Gastroesophageal sphincter (tissue), 3 donors: ENCODE results near the gene AHI1.

Experiments used
- CTCF ChIP-seq, 4 experiments: fragments of 200-600 bp in 2 of 4; fragments of 450-650 bp in 2 of 4; sonication (generic) in 1 of 4; IDR thresholded peaks; one replicate each; pipeline ENCODE4 v1.5.1; 2017 to 2019; ENCODE audit warnings: antibody characterized with exemption in 4 of 4, mild to moderate bottlenecking in 2 of 4, moderate library complexity in 2 of 4
- EP300 ChIP-seq: sonication (generic); formaldehyde crosslinking; IDR thresholded peaks from one replicate; pipeline ENCODE4 v1.6.1; 2017; ENCODE audit warnings: antibody characterized with exemption, mild to moderate bottlenecking
- POLR2A ChIP-seq, 2 donors: fragments of 450-650 bp; IDR thresholded peaks; one replicate each; pipeline ENCODE4 v1.6.1; 2017; ENCODE audit warnings: antibody characterized with exemption in 2 of 2, mild to moderate bottlenecking in 2 of 2, moderate library complexity in 1 of 2
- POLR2AphosphoS5 ChIP-seq: sonication (generic); formaldehyde crosslinking; IDR thresholded peaks from one replicate; pipeline ENCODE4 v1.6.1; 2017; ENCODE audit warnings: antibody characterized with exemption

- TF ChIP-seq CTCF (IDR thresholded peaks at IDR 0.05) (no peak), EP300 (no peak), POLR2A (IDR thresholded peaks at IDR 0.05) (no peak), POLR2AphosphoS5 (no peak)
These were observed 73.2 kb downstream of the AHI1 start for GRCh38 chr6:135424385-135424784.
